Astrocyte of the spinal cord (primary cell): Measurements from ENCODE around the gene CNTROB.
"Not testable (repeated sequence)": the region's sequence is repeated elsewhere in the genome, so short reads cannot be mapped to it uniquely, and the experiment has no call there.

ENCODE experiments used
- DNase-seq: peaks from one replicate; pipeline ENCODE4 v3.0.0; 2011; ENCODE audit warnings: low read depth, low spot score
- H3K4me3 ChIP-seq: 2 replicates; pipeline ENCODE4 v1.5.1; 2011; ENCODE audit warnings: low read depth, mild to moderate bottlenecking, low read length, moderate library complexity
- in situ Hi-C: cut with HindIII; loops from 2 replicates; pipeline ENCODE4 v1.10.0; 2017; ENCODE audit warnings: low sequenced_read_pairs
- TF ChIP-seq, protein P1 (sequence below): IDR thresholded peaks from 2 replicates; pipeline ENCODE4 v1.5.1; 2012; ENCODE audit warnings: low read depth, mild to moderate bottlenecking, low read length, inconsistent platforms

The CNTROB gene

DNA sequence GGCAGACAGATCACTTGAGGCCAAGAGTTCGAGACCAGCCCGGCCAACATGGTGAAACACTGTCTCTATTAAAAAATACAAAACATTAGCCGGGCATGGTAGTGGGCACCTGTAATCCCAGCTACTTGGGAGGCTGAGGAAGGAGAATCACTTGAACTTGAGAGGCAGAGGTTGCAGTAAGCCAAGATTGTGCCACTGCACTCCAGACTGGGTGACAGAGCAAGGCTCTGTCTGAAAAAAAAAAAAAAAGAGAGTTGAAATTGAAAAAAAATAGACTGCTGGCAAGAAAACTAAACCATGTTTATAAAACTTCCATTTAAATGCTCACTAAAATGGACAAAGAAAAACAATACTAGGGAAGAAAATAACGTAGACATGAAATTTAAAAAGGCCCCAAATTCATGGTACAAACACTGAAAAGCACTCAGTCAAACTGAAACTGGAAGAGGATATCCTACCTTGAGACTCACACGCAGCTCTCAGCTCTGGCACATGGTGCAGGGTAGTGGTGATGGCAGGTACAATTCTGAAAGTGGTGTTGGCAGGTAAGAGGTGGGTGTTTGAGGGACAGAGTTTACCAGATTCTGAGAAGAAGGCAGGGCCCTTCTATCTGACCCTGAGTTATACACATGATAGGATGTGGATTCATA, 19.3 kb downstream of the CNTROB start:
- in situ Hi-C loops = no loop called here
- no peak overlapping the region for H3K4me3 ChIP-seq
- no peak for DNase-seq
- TF ChIP-seq, protein P1, sequence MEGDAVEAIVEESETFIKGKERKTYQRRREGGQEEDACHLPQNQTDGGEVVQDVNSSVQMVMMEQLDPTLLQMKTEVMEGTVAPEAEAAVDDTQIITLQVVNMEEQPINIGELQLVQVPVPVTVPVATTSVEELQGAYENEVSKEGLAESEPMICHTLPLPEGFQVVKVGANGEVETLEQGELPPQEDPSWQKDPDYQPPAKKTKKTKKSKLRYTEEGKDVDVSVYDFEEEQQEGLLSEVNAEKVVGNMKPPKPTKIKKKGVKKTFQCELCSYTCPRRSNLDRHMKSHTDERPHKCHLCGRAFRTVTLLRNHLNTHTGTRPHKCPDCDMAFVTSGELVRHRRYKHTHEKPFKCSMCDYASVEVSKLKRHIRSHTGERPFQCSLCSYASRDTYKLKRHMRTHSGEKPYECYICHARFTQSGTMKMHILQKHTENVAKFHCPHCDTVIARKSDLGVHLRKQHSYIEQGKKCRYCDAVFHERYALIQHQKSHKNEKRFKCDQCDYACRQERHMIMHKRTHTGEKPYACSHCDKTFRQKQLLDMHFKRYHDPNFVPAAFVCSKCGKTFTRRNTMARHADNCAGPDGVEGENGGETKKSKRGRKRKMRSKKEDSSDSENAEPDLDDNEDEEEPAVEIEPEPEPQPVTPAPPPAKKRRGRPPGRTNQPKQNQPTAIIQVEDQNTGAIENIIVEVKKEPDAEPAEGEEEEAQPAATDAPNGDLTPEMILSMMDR = no peak

DNA sequence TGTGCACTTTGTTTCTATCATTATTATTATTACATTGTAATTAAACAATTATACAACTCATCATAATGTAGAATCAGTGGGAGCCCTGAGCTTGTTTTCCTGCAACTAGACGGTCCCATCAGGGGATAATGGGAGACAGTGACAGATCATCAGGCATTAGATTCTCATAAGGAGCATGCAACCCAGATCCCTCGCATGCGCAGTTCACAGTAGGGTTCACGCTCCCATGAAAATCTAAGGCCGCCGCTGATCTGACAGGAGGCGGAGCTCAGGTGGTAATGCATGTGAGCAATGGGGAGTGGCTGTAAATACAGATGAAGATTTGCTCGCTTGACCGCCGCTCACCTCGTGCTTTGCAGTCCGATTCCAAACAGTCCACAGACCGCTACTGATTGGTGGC, 21.3 kb downstream of the CNTROB start:
- DNase-seq, in situ Hi-C loops, H3K4me3 ChIP-seq: not testable (repeated sequence)

DNA sequence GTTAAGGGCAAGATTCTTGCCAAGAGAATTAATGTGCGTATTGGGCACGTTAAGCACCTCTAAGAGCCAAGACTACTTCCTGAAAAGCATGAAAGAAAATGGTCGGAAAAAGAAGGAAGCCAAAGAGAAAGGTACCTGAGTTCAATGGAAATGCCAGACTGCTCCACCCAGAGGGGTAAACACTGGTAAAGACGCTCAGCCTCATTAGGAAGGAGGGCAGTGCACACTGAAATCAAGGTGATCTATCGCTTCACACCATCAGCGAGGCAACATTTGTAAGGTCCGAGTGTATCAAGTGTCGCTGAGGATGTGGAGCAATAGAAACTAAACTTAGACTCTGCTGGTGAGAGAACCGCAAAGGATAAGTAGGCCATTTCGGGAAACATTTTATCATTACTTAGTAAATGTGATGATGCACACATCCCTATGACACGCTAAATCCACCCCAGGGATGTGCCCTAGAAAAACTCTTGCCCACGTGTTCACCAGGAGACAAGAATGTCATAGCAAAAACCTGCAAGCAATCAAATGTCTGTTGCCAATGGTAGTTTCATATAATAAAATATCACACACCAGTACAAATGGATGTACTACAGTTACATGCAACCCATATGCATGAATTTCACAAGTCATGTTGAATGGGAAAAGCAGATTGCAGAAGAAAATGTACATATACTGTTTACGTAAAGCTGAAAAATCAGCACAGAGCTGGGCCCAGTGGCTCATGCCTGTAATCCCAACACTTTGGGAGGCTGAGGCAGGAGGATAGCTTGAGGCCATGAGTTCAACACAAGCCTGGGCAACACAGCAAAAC, 23.6 kb downstream of the CNTROB start:
- TF ChIP-seq, protein P1 = no peak
- in situ Hi-C loops = no loop called here
- no peak for DNase-seq
- no peak overlapping the region for H3K4me3 ChIP-seq

DNA sequence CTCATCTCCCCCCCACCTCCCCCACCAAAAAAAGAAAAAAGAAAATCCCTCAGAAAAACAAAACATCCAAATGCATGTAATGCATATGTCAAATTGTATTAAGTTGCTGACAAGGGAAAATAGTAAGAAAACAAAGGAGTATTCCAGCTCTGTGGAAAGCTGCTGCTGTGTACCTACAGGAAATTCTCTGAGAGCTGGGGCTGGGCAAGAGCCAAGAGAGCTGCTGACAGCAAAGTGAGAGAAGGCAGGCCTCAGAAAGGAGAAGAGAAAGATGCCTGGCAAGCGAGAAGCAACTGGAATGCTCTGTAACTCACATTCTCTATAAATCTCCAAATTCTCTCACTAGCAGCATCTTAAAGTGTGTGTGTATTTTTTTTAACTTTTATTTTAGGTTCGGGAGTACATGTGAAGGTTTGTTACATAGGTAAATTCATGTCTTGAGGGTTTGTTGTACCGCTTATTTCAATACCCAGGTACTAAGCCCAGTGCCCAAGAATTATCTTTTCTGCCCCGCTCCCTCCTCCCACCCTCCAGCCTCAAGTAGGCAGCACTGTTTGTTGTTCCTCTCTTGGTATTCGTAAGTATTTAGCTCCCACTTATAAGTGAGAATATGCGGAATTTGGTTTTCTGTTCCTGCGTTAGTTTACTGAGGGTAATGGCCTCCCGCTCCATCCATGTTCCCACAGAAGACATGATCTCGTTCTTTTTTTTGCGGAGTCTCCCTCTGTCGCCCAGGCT, 24.4 kb downstream of the CNTROB start:
- H3K4me3 ChIP-seq = no peak overlapping the region
- no peak for DNase-seq
- in situ Hi-C loops = no loop called here
- TF ChIP-seq, protein P1 = no peak

DNA sequence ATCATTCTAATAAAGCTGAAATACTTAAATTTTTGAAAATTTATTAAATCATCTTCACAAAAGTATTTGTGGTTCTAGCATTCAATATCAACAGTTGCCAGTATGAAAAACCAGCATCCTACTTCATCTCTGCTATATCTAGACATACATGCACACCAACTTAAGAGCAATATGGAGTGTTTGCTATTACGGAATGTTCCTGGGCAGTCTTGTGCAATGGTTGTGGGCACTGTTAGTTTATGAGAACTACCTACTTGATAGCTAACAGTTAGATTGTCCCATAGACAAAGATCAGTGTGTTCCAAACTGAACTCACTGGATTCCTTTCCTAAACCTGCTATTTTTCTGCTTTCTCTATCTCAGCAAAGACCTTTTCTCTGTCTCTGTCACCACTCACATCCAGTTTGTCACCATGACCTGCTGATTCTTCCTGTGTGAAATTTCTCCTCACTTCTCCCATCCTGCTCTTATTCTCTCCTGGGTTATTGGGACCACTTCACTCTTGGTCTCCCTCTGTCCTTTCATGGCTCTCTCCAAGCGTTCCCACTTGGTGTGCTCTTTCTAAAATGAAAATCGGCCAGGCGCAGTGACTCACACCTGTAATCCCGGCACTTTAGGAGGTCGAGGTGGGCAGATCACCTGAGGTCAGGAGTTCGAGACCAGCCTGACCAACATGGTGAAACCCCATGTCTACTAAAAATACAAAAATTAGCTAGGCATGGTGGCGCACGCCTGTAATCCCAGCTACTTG, 27.7 kb downstream of the CNTROB start:
- no peak overlapping the region for H3K4me3 ChIP-seq
- in situ Hi-C loops = no loop called here
- DNase-seq = no peak
- TF ChIP-seq, protein P1 = no peak

DNA sequence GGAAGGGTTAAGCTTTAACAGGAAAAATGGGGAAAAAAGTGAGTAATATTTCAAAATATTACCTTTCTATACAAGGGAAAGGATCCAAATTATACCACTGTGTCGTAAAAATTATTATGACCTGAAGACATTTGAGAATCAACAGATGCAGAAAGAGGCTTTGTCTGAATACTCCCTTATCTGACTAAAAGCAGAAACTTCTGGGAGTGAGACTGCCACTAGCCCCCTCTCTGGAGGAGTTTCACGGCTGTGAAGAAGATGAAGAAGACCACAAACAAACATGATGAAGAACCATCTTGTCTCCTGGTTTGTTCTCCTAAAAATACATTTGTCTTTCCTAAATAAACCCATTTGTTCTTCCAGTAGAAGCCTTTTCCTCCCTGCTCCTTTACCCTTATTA, 29.4 kb downstream of the CNTROB start:
- in situ Hi-C loops = no loop called here
- TF ChIP-seq, protein P1 = no peak
- H3K4me3 ChIP-seq = no peak overlapping the region
- no peak for DNase-seq
